K562 (cell line): ENCODE data around the gene CGGBP1. TPM values are rescaled to one million over a fixed set of nuclear protein-coding genes. Genes with fewer than 3 reads are reported as not detected.

Experiments used
- ARID2 ChIP-seq: fragments of 450-650 bp; IDR thresholded peaks from 2 replicates; pipeline ENCODE4 v1.6.1; 2017; ENCODE audit warnings: antibody characterized with exemption, mild to moderate bottlenecking
- ATF4 ChIP-seq: fragments of 450-650 bp; formaldehyde crosslinking; IDR thresholded peaks from 2 replicates; pipeline ENCODE4 v1.4.0; 2022; ENCODE audit warnings: mild to moderate bottlenecking, moderate library complexity
- CC2D1A ChIP-seq: fragments of 450-650 bp; IDR thresholded peaks from 2 replicates; pipeline ENCODE4 v1.6.1; 2017; ENCODE audit warnings: mild to moderate bottlenecking
- CTCF ChIP-seq, 3 experiments: IDR thresholded peaks in 2 of 3; conservative IDR thresholded peaks in 1 of 3; 2 replicates each; pipeline ENCODE4 v1.5.1; 2011 to 2012; ENCODE audit warnings: low read length in 3 of 3, mild to moderate bottlenecking in 3 of 3, control low read depth in 2 of 3, improper control_type of control experiment in 1 of 3, inconsistent platforms in 1 of 3, low read depth in 1 of 3, mixed read lengths in 1 of 3, moderate library complexity in 1 of 3; ENCODE audit not compliant: insufficient read depth in 2 of 3
- FOXK2 ChIP-seq, 2 experiments: fragments of 450-650 bp; IDR thresholded peaks in 1 of 2; conservative IDR thresholded peaks in 1 of 2; 2 replicates each; pipeline ENCODE4 v1.6.1; 2016; ENCODE audit warnings: low read depth in 2 of 2, mild to moderate bottlenecking in 1 of 2
- FUS ChIP-seq: fragments of 200-400 bp; formaldehyde crosslinking; optimal IDR thresholded peaks from 2 replicates; pipeline ENCODE3; 2017; ENCODE audit warnings: low read depth, low read length
- HDAC1 ChIP-seq, 2 experiments: fragments of 450-650 bp; IDR thresholded peaks; 2 replicates each; pipeline ENCODE4 v1.6.1; 2016 to 2017; ENCODE audit warnings: inconsistent platforms in 1 of 2, mild to moderate bottlenecking in 1 of 2, moderate library complexity in 1 of 2
- HNRNPLL ChIP-seq: fragments of 200-400 bp; formaldehyde crosslinking; IDR thresholded peaks from 2 replicates; pipeline ENCODE4 v1.6.1; 2017; ENCODE audit warnings: low read length, low read depth, mild to moderate bottlenecking; ENCODE audit not compliant: poor library complexity, severe bottlenecking
- IRF9 ChIP-seq: fragments of 450-650 bp; IDR thresholded peaks from 2 replicates; pipeline ENCODE4 v1.6.1; 2016; ENCODE audit warnings: missing biosample characterization, missing genetic modification characterization
- KHSRP ChIP-seq: fragments of 450-650 bp; IDR thresholded peaks from 2 replicates; pipeline ENCODE4 v1.6.1; 2017
- KLF13 ChIP-seq: fragments of 450-650 bp; IDR thresholded peaks from 2 replicates; pipeline ENCODE4 v1.6.1; 2016; ENCODE audit warnings: missing genetic modification characterization, low read depth, mild to moderate bottlenecking, missing compliant biosample characterization, moderate library complexity, borderline replicate concordance
- POLR2H ChIP-seq: IDR thresholded peaks from 2 replicates; pipeline ENCODE4 v1.6.1; 2016; ENCODE audit warnings: missing genetic modification characterization, low read depth, mild to moderate bottlenecking, control low read depth, missing compliant biosample characterization, moderate library complexity
- REST ChIP-seq, 2 experiments: fragments of 450-650 bp; formaldehyde crosslinking in 1 of 2; IDR thresholded peaks; 2 replicates each; pipeline versions ENCODE4 v1.4.0 to v1.6.1; 2014 to 2020; ENCODE audit warnings: mild to moderate bottlenecking in 2 of 2, borderline replicate concordance in 1 of 2, low read depth in 1 of 2
- TARDBP ChIP-seq: fragments of 450-650 bp; IDR thresholded peaks from 2 replicates; pipeline ENCODE4 v1.6.1; 2016
- ZKSCAN1 ChIP-seq: fragments of 150-350 bp; IDR thresholded peaks from 2 replicates; pipeline ENCODE4 v1.6.1; 2016; ENCODE audit warnings: low read depth, low read length
- ZSCAN29 ChIP-seq: fragments of 450-650 bp; IDR thresholded peaks from 2 replicates; pipeline ENCODE4 v1.6.1; 2017
- polyA plus RNA-seq, 8 experiments: library from polyadenylated mRNA; depleted of rRNA in 4 of 8; stranded (reverse) in 5 of 8; unstranded in 3 of 8; fragments of >200 nt; fragmentation: Nextera tagmentation in 2 of 8; fragmentation: Illumina TruSeq in 1 of 8; extraction: Ambion mirVana in 2 of 8; extraction: Trizol in 1 of 8; gene quantifications; 2 replicates each; pipeline versions ENCODE4 v1.2.1 to v1.2.3, GENCODE V29; 2011 to 2014; ENCODE audit warnings: inconsistent platforms in 1 of 8, missing spikeins in 1 of 8
- total RNA-seq, 7 experiments: library from RNA; depleted of rRNA in 6 of 7; stranded (reverse); fragments of >200 nt in 6 of 7; fragmentation: Illumina TruSeq in 2 of 7; extraction: Trizol in 2 of 7; gene quantifications; 2 replicates each; pipeline versions ENCODE4 v1.2.1 to v1.2.3, GENCODE V29; 2011 to 2021; ENCODE audit warnings: low replicate concordance in 1 of 7

The CGGBP1 gene
- total and polyA plus RNA-seq, 9 of the 15 experiments (the other 6 are each of a cell fraction or from before 2014, with no cell fraction given) = 14.4 to 47.8 (median 37.8) TPM

GRCh38 chr3:88003115-88003755 is 55.6 kb downstream of the CGGBP1 start (continued):
- no peak for TF ChIP-seq FUS
- no peak for TF ChIP-seq HDAC1 (IDR thresholded peaks at IDR 0.05)
- TF ChIP-seq ZSCAN29 = no peak
- no peak for TF ChIP-seq HNRNPLL
- TF ChIP-seq POLR2H (tag) = no peak
- peak; percentile 62; the same call in 1 of the 2 replicates for TF ChIP-seq IRF9
- TF ChIP-seq CTCF (IDR thresholded peaks at IDR 0.05 in 2 of 3, conservative IDR thresholded peaks at IDR 0.05 in 1 of 3; ENCODE audit: insufficient read depth in 2 of 3, low read depth in 1 of 3, low read length in 3 of 3) = peak; percentile 34 to 68 (median 55); a peak in 5 of 6 replicates
- peak; percentile 59; the same call in 1 of the 2 replicates for TF ChIP-seq CC2D1A
- peak; percentile 33; the same call in 1 of the 2 replicates for TF ChIP-seq ARID2
- no peak for TF ChIP-seq KHSRP
- peak; percentile 46 to 66; a peak in 2 of 4 replicates for TF ChIP-seq FOXK2 (conservative IDR thresholded peaks at IDR 0.05 in 1 of 2, IDR thresholded peaks at IDR 0.05 in 1 of 2; ENCODE audit: low read depth in 2 of 2)
- peak; percentile 86 for TF ChIP-seq REST (IDR thresholded peaks at IDR 0.05; ENCODE audit: borderline replicate concordance)
- no peak for TF ChIP-seq REST (CRISPR knock-in tag; IDR thresholded peaks at IDR 0.05; ENCODE audit: low read depth)
- no peak for TF ChIP-seq TARDBP
- TF ChIP-seq KLF13 (tag) = no peak
- no peak for TF ChIP-seq ZKSCAN1
- TF ChIP-seq ATF4 (CRISPR knock-in tag) = no peak
